B cell (primary cell): ENCODE data around the gene BDH1. TPM values are rescaled to one million over a fixed set of nuclear protein-coding genes. Genes with fewer than 3 reads are reported as not detected.

Source experiments
- ATAC-seq: fragments of 200-7000 bp; cut with Tn5 transposase; one replicate; pipeline ENCODE4 v1.10.0; 2021; ENCODE audit warnings: low read depth, mild to moderate bottlenecking, moderate number of reproducible peaks, moderate library complexity
- CTCF ChIA-PET: fragments of 350-600 bp; sonication (Branson Sonifier 250); formaldehyde crosslinking; loops from one replicate; lab custom pipeline; 2021; ENCODE audit warnings: antibody characterized with exemption, inconsistent platforms; lab: Charles Lee
- POLR2A ChIA-PET: fragments of 350-600 bp; sonication (Branson Sonifier 250); formaldehyde crosslinking; loops from one replicate; lab custom pipeline; 2021; ENCODE audit warnings: antibody characterized with exemption; lab: Charles Lee
- DNase-seq: peaks from one replicate; pipeline ENCODE4 v3.0.0; 2013
- H2AFZ ChIP-seq: 2 replicates; pipeline ENCODE4 v1.6.1; 2012; ENCODE audit warnings: mild to moderate bottlenecking, low read depth, low read length; ENCODE audit not compliant: insufficient read depth, poor library complexity, severe bottlenecking
- H3K27ac ChIP-seq, 2 donors: 1 replicate in 1 of 2; 2 replicates in 1 of 2; pipeline ENCODE4 v1.5.1; 2012 to 2013; ENCODE audit warnings: low read length in 2 of 2, mild to moderate bottlenecking in 2 of 2, moderate library complexity in 1 of 2
- H3K27me3 ChIP-seq, 4 experiments: fragments of 200-600 bp in 1 of 4; sonication (generic) in 1 of 4; replicated peaks in 1 of 4; 1 replicate in 2 of 4; 2 replicates in 2 of 4; pipeline versions ENCODE4 v1.6.1 to v1.7.0; 2013 to 2016; ENCODE audit warnings: low read length in 3 of 4, mild to moderate bottlenecking in 2 of 4, mixed read lengths in 1 of 4, moderate library complexity in 1 of 4; ENCODE audit not compliant: insufficient read depth in 4 of 4, control insufficient read depth in 3 of 4; ENCODE audit errors: control extremely low read depth in 1 of 4
- H3K36me3 ChIP-seq, 2 experiments: replicated peaks in 1 of 2; 1 replicate in 1 of 2; 2 replicates in 1 of 2; pipeline versions ENCODE4 v1.6.1 to v1.7.1; 2013; ENCODE audit warnings: low read length in 1 of 2; ENCODE audit not compliant: insufficient read depth in 2 of 2, control insufficient read depth in 1 of 2; ENCODE audit errors: control extremely low read depth in 1 of 2, extremely low read depth in 1 of 2
- H3K4me1 ChIP-seq, 2 donors: fragments of 200-600 bp in 1 of 2; sonication (generic) in 1 of 2; 1 replicate in 1 of 2; 2 replicates in 1 of 2; pipeline versions ENCODE4 v1.5.1 to v1.6.1; 2013 to 2017; ENCODE audit warnings: low read length in 2 of 2; ENCODE audit not compliant: control insufficient read depth in 2 of 2, insufficient read depth in 2 of 2
- H3K4me2 ChIP-seq: replicated peaks from 2 replicates; pipeline ENCODE3; 2012; ENCODE audit warnings: mild to moderate bottlenecking, low read depth, low read length; ENCODE audit not compliant: poor library complexity, severe bottlenecking
- H3K4me3 ChIP-seq, 5 experiments: fragments of 200-600 bp in 1 of 5; sonication (generic) in 1 of 5; 1 replicate in 3 of 5; 2 replicates in 2 of 5; pipeline versions ENCODE4 v1.5.1 to v1.7.0; 2011 to 2016; ENCODE audit warnings: low read length in 4 of 5, mild to moderate bottlenecking in 4 of 5, low read depth in 2 of 5, control low read depth in 1 of 5, moderate library complexity in 1 of 5; ENCODE audit not compliant: insufficient read depth in 1 of 5; ENCODE audit errors: control extremely low read depth in 1 of 5, extremely low read depth in 1 of 5
- H3K79me2 ChIP-seq: fragments of 200-600 bp; sonication (generic); one replicate; pipeline ENCODE4 v1.6.0; 2016; ENCODE audit warnings: low read length; ENCODE audit not compliant: control insufficient read depth, insufficient read depth
- H3K9ac ChIP-seq: fragments of 200-600 bp; sonication (generic); 2 replicates; pipeline ENCODE4 v1.6.1; 2017; ENCODE audit warnings: mild to moderate bottlenecking, low read length, moderate library complexity
- H3K9me3 ChIP-seq, 3 donors: one replicate each; pipeline versions ENCODE4 v1.6.1 to v1.7.1; 2013; ENCODE audit warnings: low read length in 2 of 3; ENCODE audit not compliant: control insufficient read depth in 2 of 3, insufficient read depth in 1 of 3; ENCODE audit errors: control extremely low read depth in 1 of 3
- H4K20me1 ChIP-seq: 2 replicates; pipeline ENCODE4 v1.6.0; 2012; ENCODE audit warnings: mild to moderate bottlenecking, low read length; ENCODE audit not compliant: insufficient read depth, control insufficient read depth, poor library complexity, severe bottlenecking
- H3K27ac Mint-ChIP-seq: one replicate; pipeline ENCODE4 v1.8.0; 2021; ENCODE audit warnings: mixed read lengths
- H3K27me3 Mint-ChIP-seq: one replicate; pipeline ENCODE4 v1.8.0; 2021; ENCODE audit warnings: mixed read lengths
- H3K4me1 Mint-ChIP-seq: one replicate; pipeline ENCODE4 v1.8.0; 2021; ENCODE audit warnings: mixed read lengths
- H3K4me3 Mint-ChIP-seq: one replicate; pipeline ENCODE4 v1.8.0; 2021; ENCODE audit warnings: mixed read lengths
- H3K9me3 Mint-ChIP-seq: one replicate; pipeline ENCODE4 v1.8.0; 2022; ENCODE audit warnings: mixed read lengths; ENCODE audit not compliant: insufficient read depth
- EZH2 ChIP-seq: IDR thresholded peaks from 2 replicates; pipeline ENCODE4 v1.6.1; 2012; ENCODE audit warnings: borderline replicate concordance, low read depth, mild to moderate bottlenecking, moderate library complexity, low read length; ENCODE audit not compliant: insufficient read depth, poor library complexity, severe bottlenecking
- WGBS: methylation state at CpG from one replicate; pipeline ENCODE4 v1.1.5; 2013; ENCODE audit warnings: missing lambda C conversion rate; ENCODE audit not compliant: insufficient coverage; 5-methylcytosine and 5-hydroxymethylcytosine counted together
- intact Hi-C: fragments of 100-400 bp; cut with micrococcal nuclease; formaldehyde crosslinking; loops from one replicate; pipeline ENCODE4 v1.10.0; 2022
- polyA minus RNA-seq: library from RNA; depleted of rRNA, polyadenylated mRNA; stranded (reverse); fragments of >200 nt; gene quantifications from 2 replicates; pipeline ENCODE4 v1.2.3, GENCODE V29; 2012
- polyA plus RNA-seq: library from polyadenylated mRNA; depleted of rRNA; stranded (reverse); fragments of >200 nt; gene quantifications from 2 replicates; pipeline ENCODE4 v1.2.3, GENCODE V29; 2012
- total RNA-seq, 2 donors: library from RNA; stranded (reverse); fragments of 120-200 nt in 1 of 2; gene quantifications; 1 replicate in 1 of 2; 2 replicates in 1 of 2; pipeline versions ENCODE4 v1.2.3 to v1.2.4, GENCODE V29; 2013 to 2022
- TF ChIP-seq, protein P1 (sequence below): fragments of 200-600 bp; IDR thresholded peaks from one replicate; pipeline ENCODE4 v1.8.0; 2022; ENCODE audit warnings: antibody characterized with exemption, mild to moderate bottlenecking

BDH1 gene, protein sequence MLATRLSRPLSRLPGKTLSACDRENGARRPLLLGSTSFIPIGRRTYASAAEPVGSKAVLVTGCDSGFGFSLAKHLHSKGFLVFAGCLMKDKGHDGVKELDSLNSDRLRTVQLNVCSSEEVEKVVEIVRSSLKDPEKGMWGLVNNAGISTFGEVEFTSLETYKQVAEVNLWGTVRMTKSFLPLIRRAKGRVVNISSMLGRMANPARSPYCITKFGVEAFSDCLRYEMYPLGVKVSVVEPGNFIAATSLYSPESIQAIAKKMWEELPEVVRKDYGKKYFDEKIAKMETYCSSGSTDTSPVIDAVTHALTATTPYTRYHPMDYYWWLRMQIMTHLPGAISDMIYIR
- total RNA-seq (48.1 and 59.3 TPM in 2 replicates), polyA plus RNA-seq (21.1 and 34.6 TPM in 2 replicates), polyA minus RNA-seq (14.3 and 18.3 TPM in 2 replicates)
- total RNA-seq (2013) = 20.4 TPM

DNA sequence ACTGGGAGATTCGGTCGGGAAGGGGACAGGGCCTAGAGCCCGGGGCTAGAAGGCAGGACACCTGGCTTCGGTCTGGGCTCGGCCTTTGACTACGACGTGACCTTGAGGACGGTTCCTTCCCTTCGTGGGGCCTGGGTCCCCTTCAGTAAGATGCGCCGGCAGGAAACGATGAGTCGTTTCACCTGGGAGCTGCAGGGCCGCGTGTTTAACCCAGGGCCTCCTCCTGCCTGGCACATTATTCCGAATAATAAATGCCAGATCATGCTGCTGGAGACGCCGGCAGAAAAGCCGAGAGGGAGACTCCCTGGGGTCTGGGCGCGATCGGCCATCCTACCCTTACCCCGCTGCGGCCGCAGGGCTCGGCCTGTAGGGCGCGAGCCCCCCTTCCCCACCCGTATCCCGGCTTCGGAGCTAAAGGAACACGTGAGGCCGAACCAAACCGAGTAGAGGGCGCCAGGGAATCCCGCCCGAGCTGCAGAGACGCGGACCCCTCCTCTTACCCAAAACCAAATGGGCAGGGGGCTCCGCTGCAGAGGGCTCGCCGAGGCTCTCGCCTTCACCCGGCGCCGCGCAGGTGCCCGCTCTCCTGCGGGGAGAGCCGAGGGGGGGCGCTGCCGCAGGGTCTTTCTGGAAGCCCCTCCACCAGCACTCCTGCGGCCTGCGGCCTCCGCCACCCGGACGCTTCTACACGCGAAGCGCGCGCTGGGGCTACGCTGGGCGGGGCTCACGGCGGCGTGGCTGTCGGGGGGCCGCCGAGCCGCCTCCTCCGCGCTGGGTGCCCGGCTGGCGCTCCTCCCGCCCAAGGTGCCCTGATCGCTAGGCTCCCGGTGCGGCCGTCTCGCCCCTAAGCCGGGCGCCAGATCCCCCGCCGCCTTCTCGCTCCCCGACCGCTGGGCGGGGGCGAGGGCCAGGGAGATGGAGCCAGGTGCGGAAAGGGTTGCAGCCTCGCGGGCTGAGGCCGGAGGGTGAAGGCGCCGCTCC, at the start of gene BDH1:
Gene BDH1, minus strand, starts transcription at position 688 of the 981 bp plus-strand sequence. CDS start 9,525 bp downstream, outside the sequence.
- H3K4me2 ChIP-seq = peak within 1 kb of the TSS; percentile 89
- H3K4me3 ChIP-seq = peak within 1 kb of the TSS; percentile 45 to 93 (median 76)

More for the DNA sequence above, at the start of gene BDH1:
- Histone ChIP-seq H3K36me3 (no peaks in the 10 kb centered on the region), H2AFZ (peak within 1 kb of the TSS; percentile 98), H3K9me3 (no peaks in the 10 kb centered on the region), H3K9ac (peak within 1 kb of the TSS; percentile 86), H3K27ac (peak within 1 kb of the TSS; percentile 80 to 92), H3K27me3 (peaks cover 0 to 2% (median 0%) of the 10 kb centered on the region in 4 experiments), H3K79me2 (peaks cover 28% of the 10 kb centered on the region), H4K20me1 (no peaks in the 10 kb centered on the region), H3K4me1 (peaks cover 6 to 13% of the 10 kb centered on the region in 2 donors)
- DNase-seq (peak; percentile 78), ATAC-seq (peak; percentile 34)
- intact Hi-C loops = loop anchor here (1.0 to 2.0 kb wide), 3 partner anchors 44 to 257 kb away; partner anchors contain the start of gene DLG1
- Mint-ChIP-seq H3K9me3 (no peaks in the 10 kb centered on the region), H3K4me3 (peak within 1 kb of the TSS; percentile 94), H3K27ac (peak within 1 kb of the TSS; percentile 90), H3K4me1 (peaks cover 9% of the 10 kb centered on the region), H3K27me3 (peaks cover 7% of the 10 kb centered on the region)
- ChIA-PET POLR2A (no interaction called here), CTCF (interaction anchor here (1.0 kb wide), 1 partner anchor 44 kb away, joined by 3 read pairs; no protein-coding TSS in a partner anchor)
- WGBS = under 1% methylated on average over 96 of the region's 96 CpGs
- no peak for TF ChIP-seq EZH2
- TF ChIP-seq, protein P1, sequence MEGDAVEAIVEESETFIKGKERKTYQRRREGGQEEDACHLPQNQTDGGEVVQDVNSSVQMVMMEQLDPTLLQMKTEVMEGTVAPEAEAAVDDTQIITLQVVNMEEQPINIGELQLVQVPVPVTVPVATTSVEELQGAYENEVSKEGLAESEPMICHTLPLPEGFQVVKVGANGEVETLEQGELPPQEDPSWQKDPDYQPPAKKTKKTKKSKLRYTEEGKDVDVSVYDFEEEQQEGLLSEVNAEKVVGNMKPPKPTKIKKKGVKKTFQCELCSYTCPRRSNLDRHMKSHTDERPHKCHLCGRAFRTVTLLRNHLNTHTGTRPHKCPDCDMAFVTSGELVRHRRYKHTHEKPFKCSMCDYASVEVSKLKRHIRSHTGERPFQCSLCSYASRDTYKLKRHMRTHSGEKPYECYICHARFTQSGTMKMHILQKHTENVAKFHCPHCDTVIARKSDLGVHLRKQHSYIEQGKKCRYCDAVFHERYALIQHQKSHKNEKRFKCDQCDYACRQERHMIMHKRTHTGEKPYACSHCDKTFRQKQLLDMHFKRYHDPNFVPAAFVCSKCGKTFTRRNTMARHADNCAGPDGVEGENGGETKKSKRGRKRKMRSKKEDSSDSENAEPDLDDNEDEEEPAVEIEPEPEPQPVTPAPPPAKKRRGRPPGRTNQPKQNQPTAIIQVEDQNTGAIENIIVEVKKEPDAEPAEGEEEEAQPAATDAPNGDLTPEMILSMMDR = no peak
